H1 (cell line): ENCODE data around the gene ODC1. TPM values are rescaled to one million over a fixed set of nuclear protein-coding genes. Genes with fewer than 3 reads are reported as not detected.

Source experiments
- CTCF ChIA-PET: fragments of 300-600 bp; sonication (Branson Sonifier 250); formaldehyde crosslinking; loops from one replicate; lab custom pipeline; 2021; ENCODE audit not compliant: partially characterized antibody; lab: Charles Lee
- POLR2A ChIA-PET: fragments of 300-600 bp; sonication (Branson Sonifier 250); formaldehyde crosslinking; loops from one replicate; lab custom pipeline; 2021; ENCODE audit warnings: inconsistent platforms; ENCODE audit not compliant: partially characterized antibody; lab: Charles Lee
- DNase-seq, 2 experiments: peaks; one replicate each; pipeline versions ENCODE4 v3.0.0 to v3.0.0-alpha.2; 2010 to 2022; ENCODE audit warnings: low spot score in 2 of 2, low read depth in 1 of 2, mixed read lengths in 1 of 2
- FAIRE-seq: peaks from 2 replicates; lab custom pipeline; 2011; peaks lifted over from hg19 to GRCh38; lab: Jason Lieb, UNC
- H2AFZ ChIP-seq: 2 replicates; pipeline ENCODE4 v1.8.1; 2012; ENCODE audit warnings: low read length, inconsistent platforms
- H2AK5ac ChIP-seq: 2 replicates; pipeline ENCODE4 v1.6.1; 2013; ENCODE audit warnings: low read depth, low read length
- H2BK120ac ChIP-seq: replicated peaks from 2 replicates; pipeline ENCODE3; 2013; ENCODE audit warnings: low read depth, low read length, inconsistent platforms
- H2BK12ac ChIP-seq: 2 replicates; pipeline ENCODE4 v1.6.1; 2013; ENCODE audit warnings: low read depth, low read length
- H2BK15ac ChIP-seq: 2 replicates; pipeline ENCODE4 v1.6.1; 2013; ENCODE audit warnings: low read length
- H2BK20ac ChIP-seq: 2 replicates; pipeline ENCODE4 v1.6.1; 2013; ENCODE audit warnings: low read length
- H2BK5ac ChIP-seq: 2 replicates; pipeline ENCODE4 v1.6.1; 2013; ENCODE audit warnings: low read depth, low read length
- H3K14ac ChIP-seq: 2 replicates; pipeline ENCODE4 v1.6.1; 2013; ENCODE audit warnings: inconsistent platforms; ENCODE audit not compliant: insufficient read length
- H3K18ac ChIP-seq: 2 replicates; pipeline ENCODE4 v1.6.1; 2013; ENCODE audit warnings: low read length; ENCODE audit errors: extremely low read depth
- H3K23ac ChIP-seq: 2 replicates; pipeline ENCODE4 v1.6.1; 2013; ENCODE audit warnings: inconsistent platforms; ENCODE audit not compliant: insufficient read length
- H3K23me2 ChIP-seq: 2 replicates; pipeline ENCODE4 v1.6.1; 2013; ENCODE audit warnings: low read depth, low read length
- H3K27ac ChIP-seq: 2 replicates; pipeline ENCODE4 v1.6.1; 2011; ENCODE audit warnings: low read depth, low read length, inconsistent platforms
- H3K27me3 ChIP-seq, 4 experiments: replicated peaks in 1 of 4; 1 replicate in 1 of 4; 2 replicates in 3 of 4; pipeline versions ENCODE4 v1.6.1 to v1.8.1; 2011 to 2013; ENCODE audit warnings: low read length in 3 of 4, mild to moderate bottlenecking in 3 of 4, inconsistent platforms in 2 of 4, mixed read lengths in 2 of 4, moderate library complexity in 1 of 4; ENCODE audit not compliant: control insufficient read depth in 3 of 4, insufficient read depth in 3 of 4; ENCODE audit errors: extremely low read depth in 1 of 4
- H3K36me3 ChIP-seq, 4 experiments: 2 replicates each; pipeline versions ENCODE4 v1.6.1 to v1.8.1; 2011 to 2013; ENCODE audit warnings: mild to moderate bottlenecking in 4 of 4, low read length in 3 of 4, moderate library complexity in 2 of 4, control low read depth in 1 of 4, inconsistent platforms in 1 of 4; ENCODE audit not compliant: insufficient read depth in 4 of 4, control insufficient read depth in 2 of 4
- H3K4ac ChIP-seq: replicated peaks from 2 replicates; pipeline ENCODE3; 2013; ENCODE audit warnings: low read length, low read depth, mixed read lengths, inconsistent platforms; ENCODE audit not compliant: insufficient read length
- H3K4me1 ChIP-seq, 4 experiments: replicated peaks in 1 of 4; 1 replicate in 1 of 4; 2 replicates in 3 of 4; pipeline versions ENCODE4 v1.6.1 to v1.8.1; 2011 to 2013; ENCODE audit warnings: low read length in 3 of 4, inconsistent platforms in 2 of 4, mixed read lengths in 1 of 4; ENCODE audit not compliant: insufficient read depth in 4 of 4, control insufficient read depth in 3 of 4
- H3K4me2 ChIP-seq, 2 experiments: 2 replicates each; pipeline versions ENCODE4 v1.6.1 to v1.8.1; 2011 to 2013; ENCODE audit warnings: low read depth in 2 of 2, low read length in 2 of 2, control low read depth in 1 of 2, inconsistent platforms in 1 of 2, mild to moderate bottlenecking in 1 of 2; ENCODE audit not compliant: insufficient read depth in 1 of 2
- H3K4me3 ChIP-seq, 4 experiments: fragments of 200-600, 300-600 bp in 1 of 4; sonication (generic), shearing (Covaris generic), sonication (Bioruptor Twin) in 1 of 4; 2 replicates each; pipeline versions ENCODE4 v1.5.1 to v1.8.1; 2011 to 2016; ENCODE audit warnings: low read length in 4 of 4, low read depth in 3 of 4, control low read depth in 2 of 4, inconsistent platforms in 2 of 4, mild to moderate bottlenecking in 2 of 4, mixed read lengths in 1 of 4, moderate library complexity in 1 of 4; ENCODE audit not compliant: insufficient read depth in 2 of 4; ENCODE audit errors: extremely low read depth in 1 of 4
- H3K56ac ChIP-seq: replicated peaks from 2 replicates; pipeline ENCODE3; 2013; ENCODE audit warnings: low read depth, mild to moderate bottlenecking, mixed read lengths, low read length, inconsistent platforms; ENCODE audit not compliant: insufficient read length
- H3K79me1 ChIP-seq: 2 replicates; pipeline ENCODE4 v1.6.1; 2013; ENCODE audit warnings: low read depth, low read length, control low read depth
- H3K79me2 ChIP-seq, 2 experiments: 2 replicates each; pipeline versions ENCODE4 v1.6.1 to v1.8.1; 2012 to 2013; ENCODE audit warnings: low read length in 2 of 2, mild to moderate bottlenecking in 2 of 2, inconsistent platforms in 1 of 2; ENCODE audit not compliant: insufficient read depth in 2 of 2, control insufficient read depth in 1 of 2
- H3K9ac ChIP-seq, 4 experiments: replicated peaks in 1 of 4; 1 replicate in 1 of 4; 2 replicates in 3 of 4; pipeline versions ENCODE4 v1.6.1 to v1.8.1; 2011 to 2013; ENCODE audit warnings: low read depth in 3 of 4, low read length in 3 of 4, control low read depth in 2 of 4, mild to moderate bottlenecking in 2 of 4, moderate library complexity in 2 of 4, inconsistent platforms in 1 of 4; ENCODE audit errors: extremely low read depth in 1 of 4
- H3K9me3 ChIP-seq, 2 experiments: 2 replicates each; pipeline versions ENCODE4 v1.6.1 to v1.8.1; 2012 to 2013; ENCODE audit warnings: mild to moderate bottlenecking in 2 of 2, moderate library complexity in 2 of 2, control low read depth in 1 of 2, inconsistent platforms in 1 of 2, low read depth in 1 of 2, low read length in 1 of 2, mixed read lengths in 1 of 2; ENCODE audit not compliant: insufficient read depth in 2 of 2
- H4K20me1 ChIP-seq, 2 experiments: replicated peaks in 1 of 2; 2 replicates each; pipeline versions ENCODE3 to v1.8.1; 2011 to 2013; ENCODE audit warnings: inconsistent platforms in 2 of 2, low read length in 2 of 2, mild to moderate bottlenecking in 1 of 2; ENCODE audit not compliant: insufficient read depth in 2 of 2, control insufficient read depth in 1 of 2
- H4K5ac ChIP-seq: 2 replicates; pipeline ENCODE4 v1.6.1; 2013; ENCODE audit warnings: low read length, low read depth, mixed read lengths, inconsistent platforms; ENCODE audit not compliant: insufficient read length
- H4K8ac ChIP-seq: 2 replicates; pipeline ENCODE4 v1.8.0; 2013; ENCODE audit warnings: mild to moderate bottlenecking, moderate library complexity, low read length, inconsistent platforms; ENCODE audit not compliant: insufficient read depth; ENCODE audit errors: extremely low read depth
- H4K91ac ChIP-seq: replicated peaks from 2 replicates; pipeline ENCODE3; 2013; ENCODE audit warnings: low read length, mixed read lengths, inconsistent platforms; ENCODE audit not compliant: insufficient read length
- CBX5 ChIP-seq: fragments of 300-800, 300-1000 bp; sonication (generic); IDR thresholded peaks from 2 replicates; pipeline ENCODE4 v1.7.1; 2016; ENCODE audit warnings: antibody characterized with exemption, low read length, low read depth
- CHD1 ChIP-seq: IDR thresholded peaks from 2 replicates; pipeline ENCODE4 v1.6.1; 2012; ENCODE audit warnings: low read depth, low read length, improper control_type of control experiment
- FOSL1 ChIP-seq: IDR thresholded peaks from 2 replicates; pipeline ENCODE4 v1.6.1; 2011; ENCODE audit warnings: mild to moderate bottlenecking, low read depth, low read length, moderate library complexity; ENCODE audit not compliant: insufficient read depth
- JUN ChIP-seq: IDR thresholded peaks from 2 replicates; pipeline ENCODE4 v1.6.1; 2011; ENCODE audit warnings: low read depth, mild to moderate bottlenecking, improper control_type of control experiment, low read length
- PHF8 ChIP-seq: fragments of 200-600 bp; sonication (generic); conservative IDR thresholded peaks from 2 replicates; pipeline ENCODE4 v1.7.1; 2012; ENCODE audit warnings: low read depth, mild to moderate bottlenecking, inconsistent platforms, low read length, moderate library complexity
- RAD21 ChIP-seq, 2 experiments: IDR thresholded peaks in 1 of 2; conservative IDR thresholded peaks in 1 of 2; 2 replicates each; pipeline ENCODE4 v1.6.1; 2011; ENCODE audit warnings: low read depth in 2 of 2, low read length in 2 of 2, improper control_type of control experiment in 1 of 2, inconsistent platforms in 1 of 2, mild to moderate bottlenecking in 1 of 2, moderate library complexity in 1 of 2
- SIX5 ChIP-seq: IDR thresholded peaks from 2 replicates; pipeline ENCODE4 v1.6.1; 2011; ENCODE audit warnings: mild to moderate bottlenecking, low read depth, low read length
- USF2 ChIP-seq: IDR thresholded peaks from 2 replicates; pipeline ENCODE4 v1.6.1; 2011; ENCODE audit warnings: low read length, improper control_type of control experiment
- YY1 ChIP-seq: IDR thresholded peaks from 2 replicates; pipeline ENCODE4 v1.6.1; 2011; ENCODE audit warnings: low read depth, mild to moderate bottlenecking, low read length
- WGBS, 2 experiments: shearing (Covaris generic) in 1 of 2; methylation state at CpG; one replicate each; pipeline versions ENCODE4 v1.1.6 to v1.1.7; 2013 to 2015; ENCODE audit warnings: low lambda C conversion rate in 2 of 2, mixed read lengths in 2 of 2, inconsistent platforms in 1 of 2, low coverage in 1 of 2, missing lambda C conversion rate in 1 of 2; ENCODE audit not compliant: insufficient replicate concordance in 2 of 2, insufficient coverage in 1 of 2, insufficient read length in 1 of 2; ENCODE audit errors: extremely low coverage in 1 of 2, missing lambda C conversion rate in 1 of 2; 5-methylcytosine and 5-hydroxymethylcytosine counted together
- polyA plus RNA-seq, 7 experiments: library from polyadenylated mRNA; depleted of rRNA in 3 of 7; stranded (reverse) in 5 of 7; unstranded in 2 of 7; fragments of >200 nt in 5 of 7; fragments of 200-250 nt in 2 of 7; gene quantifications; 1 replicate in 5 of 7; 2 replicates in 1 of 7; 4 replicates in 1 of 7; pipeline versions ENCODE4 v1.2.1 to v1.2.3, GENCODE V29; 2011 to 2013; ENCODE audit warnings: missing spikeins in 2 of 7, mixed read lengths in 2 of 7
- total RNA-seq: library from RNA; stranded (reverse); fragmentation: NEBNext Ultra II Directional; extraction: Animal tissue kit (Norgen Biotek cat#: 25700); gene quantifications from 2 replicates; pipeline ENCODE4 v1.2.1, GENCODE V29; 2021

ODC1 gene
- total and polyA plus RNA-seq, 2 of the 8 experiments (the other 6 are each of a cell fraction or from before 2014, with no cell fraction given) = 57.2 to 76.7 TPM

GRCh38 chr2:10407841-10408648, 40.1 kb downstream of the ODC1 start:
- H3K4me1 ChIP-seq = peaks cover 0 to 3% (median 2%) of the 10 kb centered on the region in 4 experiments; a peak in 2 of 7 replicates
- H2AFZ ChIP-seq = no peak overlapping the region
- no peak overlapping the region for H2BK120ac ChIP-seq
- H4K8ac ChIP-seq = no peak overlapping the region; the same call in 1 of the 2 replicates
- no peak overlapping the region for H2AK5ac ChIP-seq
- H3K9ac ChIP-seq = no peak overlapping the region
- H4K20me1 ChIP-seq = no peaks in the 10 kb centered on the region
- CTCF ChIA-PET = interaction anchor here (0.8 to 5.5 kb wide), 51 partner anchors 10 to 336 kb away, joined by 3 to 48 read pairs (median 9); no protein-coding TSS in a partner anchor
- H2BK5ac ChIP-seq = no peak overlapping the region
- H3K23me2 ChIP-seq = no peaks in the 10 kb centered on the region
- H2BK12ac ChIP-seq = no peak overlapping the region
- H3K27ac ChIP-seq = no peak overlapping the region
- H3K23ac ChIP-seq = no peak overlapping the region
- H4K91ac ChIP-seq = no peak overlapping the region
- WGBS, 2 experiments = 82% methylated on average over 11 of the region's 11 CpGs; no CpG with 5 or more reads in 1 of the 2 experiments
- no peak overlapping the region for H3K14ac ChIP-seq
- H3K79me2 ChIP-seq = no peaks in the 10 kb centered on the region
- H3K4me2 ChIP-seq = no peak overlapping the region
- peak overlapping the region; percentile 27; the same call in 1 of the 2 replicates for H3K18ac ChIP-seq
- no peak overlapping the region for H4K5ac ChIP-seq
- TF ChIP-seq CHD1 (no peak), USF2 (no peak), PHF8 (no peak), RAD21 (IDR thresholded peaks at IDR 0.05 in 1 of 2, conservative IDR thresholded peaks at IDR 0.05 in 1 of 2; ENCODE audit: low read depth in 2 of 2, low read length in 2 of 2) (no peak), FOSL1 (no peak), SIX5 (no peak), JUN (no peak), YY1 (no peak), CBX5 (no peak)
- TF ChIP-seq, all 59 proteins: peak for 0
- H3K56ac ChIP-seq = no peak overlapping the region
- H3K4ac ChIP-seq = no peak overlapping the region
- no peak for DNase-seq
- H3K9me3 ChIP-seq = 0 out of 4 replicates have a peak, but pooled peaks cover 0 to 2% of the 10 kb centered on the region in 2 experiments
- no peak overlapping the region for H2BK20ac ChIP-seq
- no peak overlapping the region for H2BK15ac ChIP-seq
- POLR2A ChIA-PET = interaction anchor here (0.9 to 1.8 kb wide), 5 partner anchors 24 to 267 kb away, joined by 3 to 6 read pairs (median 5); partner anchors contain the start of genes HPCAL1 and ODC1
- H3K36me3 ChIP-seq = no peaks in the 10 kb centered on the region; a peak in 1 of 8 replicates
- no peak for FAIRE-seq
- H3K4me3 ChIP-seq = no peak overlapping the region
- no peaks in the 10 kb centered on the region; a peak in 1 of 7 replicates for H3K27me3 ChIP-seq
- H3K79me1 ChIP-seq = no peaks in the 10 kb centered on the region
